ENCODE data around the gene C15orf39.
"Not testable (repeated sequence)": the region's sequence is repeated elsewhere in the genome, so short reads cannot be mapped to it uniquely, and the experiment has no call there.

Gene C15orf39

GRCh38 chr15:75224281-75224680 lies 22.6 kb downstream of the C15orf39 start:
- Histone ChIP-seq H3K36me3 (replicated peaks; ENCODE audit: low read depth, low read length) (no peaks in the 10 kb centered on the region), H3K79me2 (ENCODE audit: low read length) (no peaks in the 10 kb centered on the region), H3K27me3 (ENCODE audit: low read depth, low read length) (peaks cover 9% of the 10 kb centered on the region), H3K27ac (ENCODE audit: low read length) (no peak overlapping the region), H3K9ac (ENCODE audit: low read length) (no peak overlapping the region), H3K4me1 (ENCODE audit: low read length) (peaks cover 12% of the 10 kb centered on the region), H2AFZ (ENCODE audit: low read depth, low read length) (no peak overlapping the region), H3K4me2 (ENCODE audit: low read length) (no peak overlapping the region), H3K4me3 (ENCODE audit: low read length) (no peak overlapping the region), H4K20me1 (ENCODE audit: insufficient read depth, low read length) (no peaks in the 10 kb centered on the region), H3K9me3 (ENCODE audit: insufficient read depth, low read length) (no peaks in the 10 kb centered on the region)
- TF ChIP-seq CTCF (IDR thresholded peaks at IDR 0.05; ENCODE audit: low read depth, low read length) = no peak
- TF ChIP-seq EZH2phosphoT487 (IDR thresholded peaks at IDR 0.05; ENCODE audit: low read depth) = no peak

- not testable (repeated sequence) for H3K36me3 ChIP-seq (replicated peaks; ENCODE audit: low read depth, low read length); H3K4me1 ChIP-seq (ENCODE audit: low read length); H2AFZ ChIP-seq (ENCODE audit: low read depth, low read length); H3K27ac ChIP-seq (ENCODE audit: low read length); H3K9me3 ChIP-seq (ENCODE audit: insufficient read depth, low read length); H3K4me2 ChIP-seq (ENCODE audit: low read length); H3K79me2 ChIP-seq (ENCODE audit: low read length); H3K27me3 ChIP-seq (ENCODE audit: low read depth, low read length); H3K9ac ChIP-seq (ENCODE audit: low read length); H4K20me1 ChIP-seq (ENCODE audit: insufficient read depth, low read length); H3K4me3 ChIP-seq (ENCODE audit: low read length)
These were observed 23.6 kb downstream of the C15orf39 start for GRCh38 chr15:75225102-75225836.

- no peak overlapping the region for H3K4me2 ChIP-seq (ENCODE audit: low read length)
These were observed 24.5 kb downstream of the C15orf39 start for GRCh38 chr15:75225951-75226732.

GRCh38 chr15:75227112-75227511 lies 25.4 kb downstream of the C15orf39 start:
- not testable (repeated sequence) for H2AFZ ChIP-seq (ENCODE audit: low read depth, low read length); H3K9me3 ChIP-seq (ENCODE audit: insufficient read depth, low read length); H3K36me3 ChIP-seq (replicated peaks; ENCODE audit: low read depth, low read length); H3K27ac ChIP-seq (ENCODE audit: low read length); H3K79me2 ChIP-seq (ENCODE audit: low read length); H3K4me1 ChIP-seq (ENCODE audit: low read length); H3K4me2 ChIP-seq (ENCODE audit: low read length); H3K4me3 ChIP-seq (ENCODE audit: low read length); H4K20me1 ChIP-seq (ENCODE audit: insufficient read depth, low read length); H3K9ac ChIP-seq (ENCODE audit: low read length)
- H3K27me3 ChIP-seq (ENCODE audit: low read depth, low read length) = peaks cover 17% of the 10 kb centered on the region

More at GRCh38 chr15:75225951-75226732, 24.5 kb downstream of the C15orf39 start:
- no peaks in the 10 kb centered on the region for H3K4me1 ChIP-seq (ENCODE audit: low read length)
- no peak overlapping the region for H3K27ac ChIP-seq (ENCODE audit: low read length)
- no peak overlapping the region for H3K9ac ChIP-seq (ENCODE audit: low read length)
- no peaks in the 10 kb centered on the region for H3K36me3 ChIP-seq (replicated peaks; ENCODE audit: low read depth, low read length)
- no peak for TF ChIP-seq EZH2phosphoT487 (IDR thresholded peaks at IDR 0.05; ENCODE audit: low read depth)
- TF ChIP-seq CTCF (IDR thresholded peaks at IDR 0.05; ENCODE audit: low read depth, low read length) = no peak
- H2AFZ ChIP-seq (ENCODE audit: low read depth, low read length) = no peak overlapping the region
- peaks cover 9% of the 10 kb centered on the region for H3K27me3 ChIP-seq (ENCODE audit: low read depth, low read length)
- no peak overlapping the region for H3K4me3 ChIP-seq (ENCODE audit: low read length)
- H3K79me2 ChIP-seq (ENCODE audit: low read length) = no peaks in the 10 kb centered on the region
- H4K20me1 ChIP-seq (ENCODE audit: insufficient read depth, low read length) = no peaks in the 10 kb centered on the region
- H3K9me3 ChIP-seq (ENCODE audit: insufficient read depth, low read length) = no peaks in the 10 kb centered on the region

- Histone ChIP-seq H2AFZ (ENCODE audit: low read depth, low read length) (no peak overlapping the region), H3K9me3 (ENCODE audit: insufficient read depth, low read length) (no peaks in the 10 kb centered on the region), H3K27me3 (ENCODE audit: low read depth, low read length) (peaks cover 20% of the 10 kb centered on the region), H4K20me1 (ENCODE audit: insufficient read depth, low read length) (no peaks in the 10 kb centered on the region), H3K4me3 (ENCODE audit: low read length) (no peak overlapping the region), H3K9ac (ENCODE audit: low read length) (no peak overlapping the region), H3K4me2 (ENCODE audit: low read length) (no peak overlapping the region), H3K27ac (ENCODE audit: low read length) (no peak overlapping the region), H3K36me3 (replicated peaks; ENCODE audit: low read depth, low read length) (no peaks in the 10 kb centered on the region), H3K4me1 (ENCODE audit: low read length) (no peaks in the 10 kb centered on the region), H3K79me2 (ENCODE audit: low read length) (no peaks in the 10 kb centered on the region)
- no peak for TF ChIP-seq EZH2phosphoT487 (IDR thresholded peaks at IDR 0.05; ENCODE audit: low read depth)
- TF ChIP-seq CTCF (IDR thresholded peaks at IDR 0.05; ENCODE audit: low read depth, low read length) = no peak
These were observed 26.1 kb downstream of the C15orf39 start for GRCh38 chr15:75227663-75228280.

Measured in OCI-LY3 (cell line).